Measurements from ENCODE around the gene LRRN4.

- no peak for TF ChIP-seq CTCF (IDR thresholded peaks at IDR 0.05)
- no peak for TF ChIP-seq POLR2A (IDR thresholded peaks at IDR 0.05)
Measured at GRCh38 chr20:5996765-5997164, 57.1 kb downstream of the LRRN4 start.

All from gastroesophageal sphincter (tissue), 3 donors.